SK-N-SH treated with all-trans-retinoic acid at 6 μM for 48 hours (cell line): ENCODE data around the gene NYAP1.

Experiments used
- CREB5 ChIP-seq: fragments of 250-450 bp; sonication (Bioruptor Pico); IDR thresholded peaks from 2 replicates; pipeline ENCODE4 v1.5.1; 2020; ENCODE audit warnings: low read depth, mild to moderate bottlenecking, moderate library complexity
- GLIS3 ChIP-seq: fragments of 250-450 bp; sonication (Bioruptor Pico); IDR thresholded peaks from 2 replicates; pipeline ENCODE4 v1.5.0; 2020; ENCODE audit warnings: mild to moderate bottlenecking, moderate library complexity
- ISL1 ChIP-seq: fragments of 250-450 bp; sonication (Bioruptor Pico); IDR thresholded peaks from 2 replicates; pipeline ENCODE4 v2.1.2; 2022; ENCODE audit warnings: mild to moderate bottlenecking, moderate library complexity
- TCF4 ChIP-seq: fragments of 250-450 bp; sonication (Bioruptor Pico); IDR thresholded peaks from 2 replicates; pipeline ENCODE4 v1.8.0; 2021; ENCODE audit warnings: mild to moderate bottlenecking, moderate library complexity, borderline replicate concordance
- TOX ChIP-seq: fragments of 250-450 bp; sonication (Bioruptor Pico); IDR thresholded peaks from 2 replicates; pipeline ENCODE4 v1.8.0; 2021; ENCODE audit warnings: mild to moderate bottlenecking, moderate library complexity, borderline replicate concordance
- ZFP3 ChIP-seq: fragments of 250-450 bp; sonication (Bioruptor Pico); IDR thresholded peaks from 2 replicates; pipeline ENCODE4 v1.5.0; 2020; ENCODE audit warnings: mild to moderate bottlenecking, moderate library complexity
- ZFP30 ChIP-seq: fragments of 450-650 bp; formaldehyde crosslinking; IDR thresholded peaks from 2 replicates; pipeline ENCODE4 v1.5.0; 2022; ENCODE audit warnings: mild to moderate bottlenecking, moderate library complexity
- ZNF565 ChIP-seq: fragments of 450-650 bp; formaldehyde crosslinking; conservative IDR thresholded peaks from 2 replicates; pipeline ENCODE4 v1.5.0; 2020; ENCODE audit warnings: low read depth, mild to moderate bottlenecking, moderate library complexity
- ZNF70 ChIP-seq: fragments of 450-650 bp; formaldehyde crosslinking; IDR thresholded peaks from 2 replicates; pipeline ENCODE4 v1.5.0; 2020; ENCODE audit warnings: mild to moderate bottlenecking, moderate library complexity
- TF ChIP-seq, protein P1 (sequence below): fragments of 250-450 bp; sonication (Bioruptor Pico); IDR thresholded peaks from 2 replicates; pipeline ENCODE4 v1.5.0; 2020; ENCODE audit warnings: mild to moderate bottlenecking, moderate library complexity
- TF ChIP-seq, protein P2 (sequence below): fragments of 250-450 bp; sonication (Bioruptor Pico); IDR thresholded peaks from 2 replicates; pipeline ENCODE4 v1.8.0; 2020; ENCODE audit warnings: mild to moderate bottlenecking, moderate library complexity, borderline replicate concordance
- TF ChIP-seq, protein P3 (sequence below): fragments of 250-450 bp; sonication (Bioruptor Pico); IDR thresholded peaks from 2 replicates; pipeline ENCODE4 v1.8.0; 2021; ENCODE audit warnings: low read depth, mild to moderate bottlenecking, moderate library complexity, borderline replicate concordance

GRCh38 chr7:100532165-100533022, 48.7 kb downstream of the NYAP1 start:
- TF ChIP-seq TCF4 (CRISPR knock-in tag): no peak
- TF ChIP-seq CREB5: no peak
- no peak for TF ChIP-seq ZNF70 (CRISPR knock-in tag)
- TF ChIP-seq, protein P1, sequence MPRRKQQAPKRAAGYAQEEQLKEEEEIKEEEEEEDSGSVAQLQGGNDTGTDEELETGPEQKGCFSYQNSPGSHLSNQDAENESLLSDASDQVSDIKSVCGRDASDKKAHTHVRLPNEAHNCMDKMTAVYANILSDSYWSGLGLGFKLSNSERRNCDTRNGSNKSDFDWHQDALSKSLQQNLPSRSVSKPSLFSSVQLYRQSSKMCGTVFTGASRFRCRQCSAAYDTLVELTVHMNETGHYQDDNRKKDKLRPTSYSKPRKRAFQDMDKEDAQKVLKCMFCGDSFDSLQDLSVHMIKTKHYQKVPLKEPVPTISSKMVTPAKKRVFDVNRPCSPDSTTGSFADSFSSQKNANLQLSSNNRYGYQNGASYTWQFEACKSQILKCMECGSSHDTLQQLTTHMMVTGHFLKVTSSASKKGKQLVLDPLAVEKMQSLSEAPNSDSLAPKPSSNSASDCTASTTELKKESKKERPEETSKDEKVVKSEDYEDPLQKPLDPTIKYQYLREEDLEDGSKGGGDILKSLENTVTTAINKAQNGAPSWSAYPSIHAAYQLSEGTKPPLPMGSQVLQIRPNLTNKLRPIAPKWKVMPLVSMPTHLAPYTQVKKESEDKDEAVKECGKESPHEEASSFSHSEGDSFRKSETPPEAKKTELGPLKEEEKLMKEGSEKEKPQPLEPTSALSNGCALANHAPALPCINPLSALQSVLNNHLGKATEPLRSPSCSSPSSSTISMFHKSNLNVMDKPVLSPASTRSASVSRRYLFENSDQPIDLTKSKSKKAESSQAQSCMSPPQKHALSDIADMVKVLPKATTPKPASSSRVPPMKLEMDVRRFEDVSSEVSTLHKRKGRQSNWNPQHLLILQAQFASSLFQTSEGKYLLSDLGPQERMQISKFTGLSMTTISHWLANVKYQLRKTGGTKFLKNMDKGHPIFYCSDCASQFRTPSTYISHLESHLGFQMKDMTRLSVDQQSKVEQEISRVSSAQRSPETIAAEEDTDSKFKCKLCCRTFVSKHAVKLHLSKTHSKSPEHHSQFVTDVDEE (CRISPR knock-in tag): no peak
- TF ChIP-seq ISL1: no peak
- no peak for TF ChIP-seq ZNF565 (CRISPR knock-in tag)
- no peak for TF ChIP-seq TOX (CRISPR knock-in tag)
- TF ChIP-seq, protein P2, sequence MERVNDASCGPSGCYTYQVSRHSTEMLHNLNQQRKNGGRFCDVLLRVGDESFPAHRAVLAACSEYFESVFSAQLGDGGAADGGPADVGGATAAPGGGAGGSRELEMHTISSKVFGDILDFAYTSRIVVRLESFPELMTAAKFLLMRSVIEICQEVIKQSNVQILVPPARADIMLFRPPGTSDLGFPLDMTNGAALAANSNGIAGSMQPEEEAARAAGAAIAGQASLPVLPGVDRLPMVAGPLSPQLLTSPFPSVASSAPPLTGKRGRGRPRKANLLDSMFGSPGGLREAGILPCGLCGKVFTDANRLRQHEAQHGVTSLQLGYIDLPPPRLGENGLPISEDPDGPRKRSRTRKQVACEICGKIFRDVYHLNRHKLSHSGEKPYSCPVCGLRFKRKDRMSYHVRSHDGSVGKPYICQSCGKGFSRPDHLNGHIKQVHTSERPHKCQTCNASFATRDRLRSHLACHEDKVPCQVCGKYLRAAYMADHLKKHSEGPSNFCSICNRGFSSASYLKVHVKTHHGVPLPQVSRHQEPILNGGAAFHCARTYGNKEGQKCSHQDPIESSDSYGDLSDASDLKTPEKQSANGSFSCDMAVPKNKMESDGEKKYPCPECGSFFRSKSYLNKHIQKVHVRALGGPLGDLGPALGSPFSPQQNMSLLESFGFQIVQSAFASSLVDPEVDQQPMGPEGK (CRISPR knock-in tag): no peak
- TF ChIP-seq, protein P3, sequence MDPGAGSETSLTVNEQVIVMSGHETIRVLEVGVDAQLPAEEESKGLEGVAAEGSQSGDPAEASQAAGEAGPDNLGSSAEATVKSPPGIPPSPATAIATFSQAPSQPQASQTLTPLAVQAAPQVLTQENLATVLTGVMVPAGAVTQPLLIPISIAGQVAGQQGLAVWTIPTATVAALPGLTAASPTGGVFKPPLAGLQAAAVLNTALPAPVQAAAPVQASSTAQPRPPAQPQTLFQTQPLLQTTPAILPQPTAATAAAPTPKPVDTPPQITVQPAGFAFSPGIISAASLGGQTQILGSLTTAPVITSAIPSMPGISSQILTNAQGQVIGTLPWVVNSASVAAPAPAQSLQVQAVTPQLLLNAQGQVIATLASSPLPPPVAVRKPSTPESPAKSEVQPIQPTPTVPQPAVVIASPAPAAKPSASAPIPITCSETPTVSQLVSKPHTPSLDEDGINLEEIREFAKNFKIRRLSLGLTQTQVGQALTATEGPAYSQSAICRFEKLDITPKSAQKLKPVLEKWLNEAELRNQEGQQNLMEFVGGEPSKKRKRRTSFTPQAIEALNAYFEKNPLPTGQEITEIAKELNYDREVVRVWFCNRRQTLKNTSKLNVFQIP (CRISPR knock-in tag): no peak
- no peak for TF ChIP-seq ZFP30 (CRISPR knock-in tag)
- TF ChIP-seq GLIS3: no peak
- TF ChIP-seq ZFP3: no peak
